Ovary (tissue), 9 donors: ENCODE results near the gene ADGRV1. TPM values are rescaled to one million over a fixed set of nuclear protein-coding genes. Genes with fewer than 3 reads are reported as not detected.

Source experiments
- DNase-seq, 5 donors: peaks; one replicate each; pipeline ENCODE4 v3.0.0-alpha.2; 2019 to 2020
- H3K27ac ChIP-seq, 2 donors: fragments of 200-600 bp; one replicate each; pipeline versions ENCODE4 v1.5.1 to v1.8.0; 2019 to 2022
- H3K27me3 ChIP-seq: fragments of 200-600 bp; one replicate; pipeline ENCODE4 v1.8.0; 2022
- H3K36me3 ChIP-seq: fragments of 200-600 bp; sonication (generic); one replicate; pipeline ENCODE4 v1.5.1; 2019
- H3K4me1 ChIP-seq: one replicate; pipeline ENCODE4 v1.8.1; 2013; ENCODE audit warnings: mild to moderate bottlenecking, moderate library complexity; ENCODE audit not compliant: insufficient read depth
- H3K4me3 ChIP-seq: fragments of 200-600 bp; sonication (generic); one replicate; pipeline ENCODE4 v1.5.1; 2017
- H3K9me3 ChIP-seq, 2 donors: fragments of 200-600 bp in 1 of 2; sonication (generic) in 1 of 2; one replicate each; pipeline versions ENCODE4 v1.5.1 to v1.8.1; 2013 to 2019; ENCODE audit warnings: mild to moderate bottlenecking in 1 of 2, moderate library complexity in 1 of 2
- EP300 ChIP-seq: sonication (generic); formaldehyde crosslinking; IDR thresholded peaks from one replicate; pipeline ENCODE4 v1.6.1; 2017; ENCODE audit warnings: antibody characterized with exemption
- POLR2A ChIP-seq: fragments of 450-650 bp; IDR thresholded peaks from one replicate; pipeline ENCODE4 v1.6.1; 2017; ENCODE audit warnings: antibody characterized with exemption, mild to moderate bottlenecking, moderate library complexity
- WGBS, 3 donors: extraction: QIAGEN DNeasy Blood & Tissue Kit in 1 of 3; methylation state at CpG; one replicate each; pipeline versions ENCODE4 v1.1.5 to v1.1.7; 2013 to 2017; 5-methylcytosine and 5-hydroxymethylcytosine counted together
- intact Hi-C, 4 donors: fragments of 100-400 bp; cut with DNase I; formaldehyde crosslinking; loops; one replicate each; pipeline versions ENCODE4 v1.11.0 to v1.15.1; 2022 to 2023
- polyA plus RNA-seq, 2 donors: library from polyadenylated mRNA; stranded (reverse); fragments of 200-250 nt in 1 of 2; fragments of 350-450 nt in 1 of 2; fragmentation: Illumina TruSeq in 1 of 2; extraction: RNeasy Lipid Tissue Mini Kit (QIAGEN cat#74804) in 1 of 2; gene quantifications; one replicate each; pipeline ENCODE4 v1.2.3, GENCODE V29; 2013 to 2014
- total RNA-seq, 7 donors: library from RNA; depleted of rRNA in 2 of 7; stranded (reverse); fragments of >200 nt in 2 of 7; fragmentation: NEBNext Ultra II Directional in 3 of 7; extraction: Animal tissue kit (Norgen Biotek cat#: 25700) in 3 of 7; gene quantifications; one replicate each; pipeline versions ENCODE4 v1.1.0 to v1.2.4, GENCODE V29; 2016 to 2023
- TF ChIP-seq, protein P1 (sequence below), 3 donors: fragments of 450-650 bp in 2 of 3; fragments of 200-600 bp in 1 of 3; IDR thresholded peaks; one replicate each; pipeline versions ENCODE4 v1.5.1 to v1.8.0; 2016 to 2022; ENCODE audit warnings: antibody characterized with exemption in 3 of 3, mild to moderate bottlenecking in 1 of 3
- donor health status: DM: no; HTN: no; CAD: no; lungs with moderate emphysema.
- donor health status: DM: no; HTN: no; CAD: no.
- donor health status: Bipolar disorder and iron deficiency.
- donor health status: DM: yes; HTN: yes; CAD: no.
- donor health status: DM: no; HTN: no; CAD: no.
- donor health status: DM: yes; HTN: yes; CAD: no.

Gene ADGRV1
- total and polyA plus RNA-seq, 9 donors, result 0.21 to 2.7 (median 1.1) TPM

DNA sequence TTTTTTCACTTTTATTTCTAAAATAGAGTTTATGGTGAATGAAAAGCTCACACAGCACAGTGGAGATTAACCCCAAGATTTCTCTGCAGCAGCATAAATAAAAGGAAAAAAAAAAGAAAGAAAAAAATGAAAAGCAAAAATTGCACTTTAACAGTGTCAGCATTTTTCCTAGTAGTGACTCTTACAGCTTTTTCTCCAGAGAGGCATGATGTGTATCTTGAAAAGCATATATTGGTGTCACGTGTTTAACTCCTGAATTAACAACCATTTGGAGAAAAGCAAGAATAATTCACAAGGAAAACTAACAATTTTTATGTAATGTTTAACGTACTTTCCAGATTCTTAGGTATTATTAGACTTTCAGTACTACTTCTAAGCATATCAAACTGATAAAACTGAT is 67.9 kb downstream of the ADGRV1 start:
- Histone ChIP-seq H3K36me3 (no peaks in the 10 kb centered on the region), H3K9me3 (no peaks in the 10 kb centered on the region), H3K4me1 (no peaks in the 10 kb centered on the region), H3K4me3 (no peak overlapping the region), H3K27me3 (no peaks in the 10 kb centered on the region), H3K27ac (no peak overlapping the region)
- TF ChIP-seq, protein P1, sequence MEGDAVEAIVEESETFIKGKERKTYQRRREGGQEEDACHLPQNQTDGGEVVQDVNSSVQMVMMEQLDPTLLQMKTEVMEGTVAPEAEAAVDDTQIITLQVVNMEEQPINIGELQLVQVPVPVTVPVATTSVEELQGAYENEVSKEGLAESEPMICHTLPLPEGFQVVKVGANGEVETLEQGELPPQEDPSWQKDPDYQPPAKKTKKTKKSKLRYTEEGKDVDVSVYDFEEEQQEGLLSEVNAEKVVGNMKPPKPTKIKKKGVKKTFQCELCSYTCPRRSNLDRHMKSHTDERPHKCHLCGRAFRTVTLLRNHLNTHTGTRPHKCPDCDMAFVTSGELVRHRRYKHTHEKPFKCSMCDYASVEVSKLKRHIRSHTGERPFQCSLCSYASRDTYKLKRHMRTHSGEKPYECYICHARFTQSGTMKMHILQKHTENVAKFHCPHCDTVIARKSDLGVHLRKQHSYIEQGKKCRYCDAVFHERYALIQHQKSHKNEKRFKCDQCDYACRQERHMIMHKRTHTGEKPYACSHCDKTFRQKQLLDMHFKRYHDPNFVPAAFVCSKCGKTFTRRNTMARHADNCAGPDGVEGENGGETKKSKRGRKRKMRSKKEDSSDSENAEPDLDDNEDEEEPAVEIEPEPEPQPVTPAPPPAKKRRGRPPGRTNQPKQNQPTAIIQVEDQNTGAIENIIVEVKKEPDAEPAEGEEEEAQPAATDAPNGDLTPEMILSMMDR (IDR thresholded peaks at IDR 0.05), result no peak
- TF ChIP-seq EP300, result no peak
- TF ChIP-seq POLR2A, result no peak
- intact Hi-C loops, result no loop called here
- 78 to 83% (median 81%) methylated on average over 2 of the region's 2 CpGs for WGBS, 3 donors
- no peak for DNase-seq

DNA sequence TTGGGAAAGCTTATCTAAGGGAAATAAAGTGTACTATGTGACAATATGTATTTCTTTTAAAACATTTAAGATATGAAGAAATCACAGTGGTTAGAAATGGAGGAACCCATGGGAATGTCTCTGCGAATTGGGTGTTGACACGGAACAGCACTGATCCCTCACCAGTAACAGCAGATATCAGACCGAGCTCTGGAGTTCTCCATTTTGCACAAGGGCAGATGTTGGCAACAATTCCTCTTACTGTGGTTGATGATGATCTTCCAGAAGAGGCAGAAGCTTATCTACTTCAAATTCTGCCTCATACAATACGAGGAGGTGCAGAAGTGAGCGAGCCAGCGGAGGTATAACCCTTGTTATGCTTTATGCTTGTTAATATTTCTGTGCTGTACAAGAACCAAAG is 69.9 kb downstream of the ADGRV1 start:
- Histone ChIP-seq H3K9me3 (no peaks in the 10 kb centered on the region), H3K27me3 (no peaks in the 10 kb centered on the region), H3K4me3 (no peak overlapping the region), H3K4me1 (no peaks in the 10 kb centered on the region), H3K27ac (no peak overlapping the region), H3K36me3 (no peaks in the 10 kb centered on the region)
- DNase-seq, result no peak
- TF ChIP-seq POLR2A, result no peak
- TF ChIP-seq, protein P1 (IDR thresholded peaks at IDR 0.05), result no peak
- TF ChIP-seq EP300, result no peak
- 84 to 89% (median 87%) methylated on average over 6 of the region's 6 CpGs for WGBS, 3 donors
- intact Hi-C loops, result no loop called here

DNA sequence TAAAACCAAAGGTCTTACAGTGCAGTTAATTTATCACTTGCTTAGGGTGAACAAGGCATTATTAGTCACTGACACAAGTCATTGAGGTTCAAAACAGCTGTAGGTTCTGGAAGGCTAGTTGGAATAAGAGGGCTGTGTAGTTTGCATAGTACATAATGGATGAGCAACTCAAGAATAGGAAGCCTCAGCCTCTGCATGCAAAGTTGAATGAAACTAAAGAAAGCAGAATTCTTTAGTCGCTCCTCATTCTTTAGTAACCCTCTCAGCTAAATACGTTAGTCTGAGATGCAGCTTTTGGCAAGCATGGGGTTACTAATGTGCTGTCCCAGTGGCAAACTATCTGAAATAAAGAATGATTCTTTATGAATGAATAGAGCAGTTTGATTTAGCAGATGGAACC is 74.2 kb downstream of the ADGRV1 start:
- no peak for DNase-seq
- Histone ChIP-seq H3K4me1 (no peaks in the 10 kb centered on the region), H3K36me3 (no peaks in the 10 kb centered on the region), H3K27me3 (no peaks in the 10 kb centered on the region), H3K27ac (no peak overlapping the region), H3K4me3 (no peak overlapping the region), H3K9me3 (no peaks in the 10 kb centered on the region)
- TF ChIP-seq, protein P1 (IDR thresholded peaks at IDR 0.05), result no peak
- TF ChIP-seq EP300 (no peak), POLR2A (no peak)
- intact Hi-C loops, result no loop called here
- WGBS, 3 donors, result 79 to 84% (median 84%) methylated on average over 2 of the region's 2 CpGs

DNA sequence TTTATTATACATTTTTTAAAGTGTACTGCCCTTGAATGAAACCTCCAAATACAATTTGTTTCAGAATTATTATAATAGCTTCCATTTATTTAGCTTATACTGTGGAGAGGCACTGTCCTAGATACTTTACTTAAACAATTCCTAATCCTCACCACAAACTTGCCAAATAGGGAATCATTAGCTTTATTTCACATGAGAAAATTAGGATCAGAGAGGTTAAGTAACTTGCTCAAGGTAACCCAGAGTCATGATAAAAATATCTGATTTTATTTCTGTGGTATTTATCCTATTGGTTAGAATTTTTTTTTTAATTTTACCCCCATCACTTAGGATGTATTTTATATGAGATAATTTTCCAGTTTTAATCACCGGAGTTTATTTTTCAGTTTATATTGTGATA is 78.4 kb downstream of the ADGRV1 start:
- H3K4me3 ChIP-seq, result no peak overlapping the region
- TF ChIP-seq POLR2A, result no peak
- TF ChIP-seq EP300, result no peak
- TF ChIP-seq, protein P1 (IDR thresholded peaks at IDR 0.05), result no peak
- no peak for DNase-seq
- WGBS, 3 donors, result 0 to 65% (median 1%) methylated on average over 1 of the region's 1 CpG
- H3K4me1 ChIP-seq, result no peaks in the 10 kb centered on the region
- H3K9me3 ChIP-seq, result no peaks in the 10 kb centered on the region
- intact Hi-C loops, result no loop called here
- H3K36me3 ChIP-seq, result no peaks in the 10 kb centered on the region
- H3K27me3 ChIP-seq, result no peaks in the 10 kb centered on the region
- no peak overlapping the region for H3K27ac ChIP-seq

DNA sequence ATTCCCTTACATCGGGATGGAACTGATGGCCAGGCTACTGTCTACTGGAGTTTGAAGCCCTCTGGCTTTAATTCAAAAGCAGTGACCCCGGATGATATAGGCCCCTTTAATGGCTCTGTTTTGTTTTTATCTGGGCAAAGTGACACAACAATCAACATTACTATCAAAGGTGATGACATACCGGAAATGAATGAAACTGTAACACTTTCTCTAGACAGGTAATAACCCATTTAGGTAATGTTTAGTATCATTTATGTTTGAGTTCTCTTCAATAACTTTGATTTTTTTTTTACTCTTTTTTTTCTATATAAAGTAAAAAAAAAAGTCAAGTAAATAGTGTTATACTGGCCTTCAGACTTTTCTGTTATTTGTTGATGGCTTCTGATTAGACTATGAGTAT is 79.1 kb downstream of the ADGRV1 start:
- Histone ChIP-seq H3K36me3 (no peaks in the 10 kb centered on the region), H3K4me3 (no peak overlapping the region), H3K27me3 (no peaks in the 10 kb centered on the region), H3K27ac (no peak overlapping the region), H3K4me1 (no peaks in the 10 kb centered on the region), H3K9me3 (no peaks in the 10 kb centered on the region)
- TF ChIP-seq EP300 (no peak), POLR2A (no peak)
- TF ChIP-seq, protein P1 (IDR thresholded peaks at IDR 0.05), result no peak
- 80 to 85% (median 83%) methylated on average over 3 of the region's 3 CpGs for WGBS, 3 donors
- intact Hi-C loops, result no loop called here
- no peak for DNase-seq
